Ovary (tissue), 3 donors: ENCODE results near the gene BCLAF3.

Experiments
- EP300 ChIP-seq: sonication (generic); formaldehyde crosslinking; IDR thresholded peaks from one replicate; pipeline ENCODE4 v1.6.1; 2017; ENCODE audit warnings: antibody characterized with exemption
- TF ChIP-seq, protein P1 (sequence below), 3 donors: fragments of 450-650 bp in 2 of 3; fragments of 200-600 bp in 1 of 3; IDR thresholded peaks; one replicate each; pipeline versions ENCODE4 v1.5.1 to v1.8.0; 2016 to 2022; ENCODE audit warnings: antibody characterized with exemption in 3 of 3, mild to moderate bottlenecking in 1 of 3
- donor health status: DM: no; HTN: no; CAD: no.

DNA sequence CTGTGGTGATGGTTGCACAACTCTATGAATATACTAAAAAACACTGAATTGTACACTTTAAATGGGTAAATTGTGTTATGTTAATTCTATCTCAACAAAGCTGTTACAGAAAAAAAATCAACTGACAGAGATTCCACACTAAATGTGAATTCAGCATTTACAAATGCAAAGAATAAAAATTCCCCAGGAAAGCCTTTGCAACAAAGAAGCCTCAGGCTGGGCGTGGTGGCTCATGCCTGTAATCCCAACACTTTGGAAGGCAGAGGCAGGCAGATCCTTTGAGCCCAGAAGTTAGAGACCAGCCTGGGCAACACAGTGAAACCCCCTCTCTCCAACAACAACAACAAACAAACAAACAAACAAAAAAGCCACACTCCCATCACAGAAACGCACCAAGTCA lies 8.9 kb downstream of the BCLAF3 start:
- TF ChIP-seq, protein P1, sequence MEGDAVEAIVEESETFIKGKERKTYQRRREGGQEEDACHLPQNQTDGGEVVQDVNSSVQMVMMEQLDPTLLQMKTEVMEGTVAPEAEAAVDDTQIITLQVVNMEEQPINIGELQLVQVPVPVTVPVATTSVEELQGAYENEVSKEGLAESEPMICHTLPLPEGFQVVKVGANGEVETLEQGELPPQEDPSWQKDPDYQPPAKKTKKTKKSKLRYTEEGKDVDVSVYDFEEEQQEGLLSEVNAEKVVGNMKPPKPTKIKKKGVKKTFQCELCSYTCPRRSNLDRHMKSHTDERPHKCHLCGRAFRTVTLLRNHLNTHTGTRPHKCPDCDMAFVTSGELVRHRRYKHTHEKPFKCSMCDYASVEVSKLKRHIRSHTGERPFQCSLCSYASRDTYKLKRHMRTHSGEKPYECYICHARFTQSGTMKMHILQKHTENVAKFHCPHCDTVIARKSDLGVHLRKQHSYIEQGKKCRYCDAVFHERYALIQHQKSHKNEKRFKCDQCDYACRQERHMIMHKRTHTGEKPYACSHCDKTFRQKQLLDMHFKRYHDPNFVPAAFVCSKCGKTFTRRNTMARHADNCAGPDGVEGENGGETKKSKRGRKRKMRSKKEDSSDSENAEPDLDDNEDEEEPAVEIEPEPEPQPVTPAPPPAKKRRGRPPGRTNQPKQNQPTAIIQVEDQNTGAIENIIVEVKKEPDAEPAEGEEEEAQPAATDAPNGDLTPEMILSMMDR (IDR thresholded peaks at IDR 0.05) = no peak
- no peak for TF ChIP-seq EP300
